ENCODE measurements around the gene TLX3. TPM values are rescaled to one million over a fixed set of nuclear protein-coding genes. Genes with fewer than 3 reads are reported as not detected.
"Not testable (repeated sequence)": the region's sequence is repeated elsewhere in the genome, so short reads cannot be mapped to it uniquely, and the experiment has no call there.

The TLX3 gene
- total and polyA plus RNA-seq, 3 donors from 2014 or later: 0.21 TPM; not detected in 2

DNA sequence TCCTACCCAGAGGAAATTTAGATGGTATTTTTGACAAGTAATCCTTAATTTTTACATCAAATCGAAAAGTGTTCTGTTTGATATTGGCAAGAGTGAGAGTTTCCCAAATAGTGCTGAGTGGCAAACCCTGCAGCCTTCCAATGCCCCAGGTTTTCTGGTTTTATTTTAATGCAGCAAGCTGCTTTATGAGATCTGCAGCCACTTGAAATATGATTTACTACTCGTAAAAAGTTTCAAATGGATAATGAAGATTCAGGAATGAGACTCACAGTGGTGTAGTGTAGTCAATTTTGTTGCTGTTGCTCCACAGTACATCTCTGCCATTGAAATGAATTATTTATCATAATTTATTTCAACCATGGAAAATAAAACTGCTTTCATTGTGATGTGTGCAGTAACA, 23.6 kb upstream of the TLX3 start:
- Histone ChIP-seq H3K36me3 (ENCODE audit: low read depth, missing control alignments) (no peaks in the 10 kb centered on the region), H3K9me3 (no peaks in the 10 kb centered on the region), H3K4me1 (no peaks in the 10 kb centered on the region), H3K27ac (no peak overlapping the region), H3K4me3 (no peak overlapping the region), H3K27me3 (no peaks in the 10 kb centered on the region)
- TF ChIP-seq, protein P1, sequence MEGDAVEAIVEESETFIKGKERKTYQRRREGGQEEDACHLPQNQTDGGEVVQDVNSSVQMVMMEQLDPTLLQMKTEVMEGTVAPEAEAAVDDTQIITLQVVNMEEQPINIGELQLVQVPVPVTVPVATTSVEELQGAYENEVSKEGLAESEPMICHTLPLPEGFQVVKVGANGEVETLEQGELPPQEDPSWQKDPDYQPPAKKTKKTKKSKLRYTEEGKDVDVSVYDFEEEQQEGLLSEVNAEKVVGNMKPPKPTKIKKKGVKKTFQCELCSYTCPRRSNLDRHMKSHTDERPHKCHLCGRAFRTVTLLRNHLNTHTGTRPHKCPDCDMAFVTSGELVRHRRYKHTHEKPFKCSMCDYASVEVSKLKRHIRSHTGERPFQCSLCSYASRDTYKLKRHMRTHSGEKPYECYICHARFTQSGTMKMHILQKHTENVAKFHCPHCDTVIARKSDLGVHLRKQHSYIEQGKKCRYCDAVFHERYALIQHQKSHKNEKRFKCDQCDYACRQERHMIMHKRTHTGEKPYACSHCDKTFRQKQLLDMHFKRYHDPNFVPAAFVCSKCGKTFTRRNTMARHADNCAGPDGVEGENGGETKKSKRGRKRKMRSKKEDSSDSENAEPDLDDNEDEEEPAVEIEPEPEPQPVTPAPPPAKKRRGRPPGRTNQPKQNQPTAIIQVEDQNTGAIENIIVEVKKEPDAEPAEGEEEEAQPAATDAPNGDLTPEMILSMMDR (IDR thresholded peaks at IDR 0.05): no peak
- TF ChIP-seq POLR2A (IDR thresholded peaks at IDR 0.05): no peak
- no peak for DNase-seq
- intact Hi-C loops (cut with DNase I; ENCODE audit: low total_unique reads): no loop called here
- WGBS, 2 donors: 72 to 92% methylated on average over 2 of the region's 2 CpGs

DNA sequence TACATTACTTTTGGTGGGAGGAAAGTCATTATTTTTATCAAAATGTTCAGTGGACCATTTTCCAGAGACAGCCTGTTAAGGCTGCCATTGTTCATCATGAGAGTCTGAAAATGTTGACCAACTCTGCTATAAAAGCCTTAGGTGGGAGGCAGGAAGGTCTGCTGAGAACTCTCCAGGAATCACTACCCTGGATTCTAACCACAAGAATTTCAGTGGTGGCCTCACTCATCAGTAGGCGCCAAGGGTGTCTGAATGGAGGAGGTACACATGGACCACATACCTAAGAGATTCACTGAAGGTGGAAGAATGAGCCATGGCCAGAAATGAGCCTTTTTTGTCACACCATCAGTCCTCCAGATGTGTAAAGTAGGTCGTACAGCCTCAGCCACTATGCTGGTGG, 21.0 kb upstream of the TLX3 start:
- 90 to 100% methylated on average over 1 to 2 of the region's 2 CpGs for WGBS, 2 donors
- no peaks in the 10 kb centered on the region for H3K27me3 ChIP-seq
- H3K4me1 ChIP-seq: no peaks in the 10 kb centered on the region
- intact Hi-C loops (cut with DNase I; ENCODE audit: low total_unique reads): no loop called here
- H3K27ac ChIP-seq: no peak overlapping the region
- TF ChIP-seq, protein P1 (IDR thresholded peaks at IDR 0.05): no peak
- no peak for TF ChIP-seq POLR2A (IDR thresholded peaks at IDR 0.05)
- H3K36me3 ChIP-seq (ENCODE audit: low read depth, missing control alignments): no peaks in the 10 kb centered on the region
- no peak overlapping the region for H3K4me3 ChIP-seq
- H3K9me3 ChIP-seq: no peaks in the 10 kb centered on the region
- DNase-seq: no peak

DNA sequence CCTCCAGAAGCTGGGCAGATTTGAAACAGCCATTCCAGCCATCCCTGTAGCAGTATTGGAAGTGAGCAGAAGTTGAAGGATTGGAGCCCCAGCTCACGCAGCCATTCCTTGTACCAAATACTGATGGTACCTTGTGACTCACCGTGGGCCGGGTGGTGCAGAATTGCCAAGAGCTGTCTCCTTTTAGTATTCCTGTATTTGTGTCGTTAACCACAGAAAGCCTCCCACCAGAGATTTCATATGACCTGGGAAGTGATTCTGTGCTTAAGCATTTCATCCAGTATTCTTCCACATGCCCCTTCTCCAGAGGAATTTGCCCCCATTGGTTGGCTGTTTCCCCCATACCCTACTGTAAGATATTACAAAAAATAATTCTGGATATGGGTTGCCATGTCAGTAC, 17.7 kb upstream of the TLX3 start:
- Histone ChIP-seq H3K27ac (no peak overlapping the region), H3K9me3 (no peaks in the 10 kb centered on the region), H3K4me3 (no peak overlapping the region), H3K36me3 (ENCODE audit: low read depth, missing control alignments) (no peaks in the 10 kb centered on the region), H3K4me1 (no peaks in the 10 kb centered on the region), H3K27me3 (no peaks in the 10 kb centered on the region)
- intact Hi-C loops (cut with DNase I; ENCODE audit: low total_unique reads): no loop called here
- no peak for DNase-seq
- TF ChIP-seq, protein P1 (IDR thresholded peaks at IDR 0.05): no peak
- no peak for TF ChIP-seq POLR2A (IDR thresholded peaks at IDR 0.05)
- 84 to 97% methylated on average over 4 of the region's 4 CpGs for WGBS, 2 donors

DNA sequence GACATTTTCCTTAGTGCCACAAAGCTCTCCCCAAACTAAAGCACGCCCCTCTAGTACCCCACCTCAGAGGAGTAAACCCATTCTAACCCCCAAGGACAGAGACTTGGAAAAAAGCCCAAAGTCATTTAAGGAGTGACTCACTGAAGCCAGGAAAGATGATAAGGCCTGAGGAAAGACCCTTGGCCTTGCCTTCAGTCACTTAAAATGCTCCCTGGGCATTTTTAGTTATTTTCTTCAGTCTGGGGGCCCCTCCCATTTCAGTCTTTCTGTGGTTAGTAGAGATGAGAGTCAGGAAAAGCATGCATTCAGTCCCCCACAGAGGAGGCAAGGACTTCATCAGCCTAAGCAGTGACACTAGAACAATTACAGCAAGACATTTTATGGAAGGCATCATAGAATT, 13.7 kb upstream of the TLX3 start:
- H3K9me3 ChIP-seq: no peaks in the 10 kb centered on the region
- 46 to 70% methylated on average over 1 of the region's 1 CpG for WGBS, 2 donors
- peaks cover 8% of the 10 kb centered on the region for H3K4me1 ChIP-seq
- TF ChIP-seq, protein P1 (IDR thresholded peaks at IDR 0.05): no peak
- TF ChIP-seq POLR2A (IDR thresholded peaks at IDR 0.05): no peak
- no peak for DNase-seq
- H3K27ac ChIP-seq: no peak overlapping the region
- intact Hi-C loops (cut with DNase I; ENCODE audit: low total_unique reads): no loop called here
- no peaks in the 10 kb centered on the region for H3K27me3 ChIP-seq
- H3K4me3 ChIP-seq: no peak overlapping the region
- no peaks in the 10 kb centered on the region for H3K36me3 ChIP-seq (ENCODE audit: low read depth, missing control alignments)

DNA sequence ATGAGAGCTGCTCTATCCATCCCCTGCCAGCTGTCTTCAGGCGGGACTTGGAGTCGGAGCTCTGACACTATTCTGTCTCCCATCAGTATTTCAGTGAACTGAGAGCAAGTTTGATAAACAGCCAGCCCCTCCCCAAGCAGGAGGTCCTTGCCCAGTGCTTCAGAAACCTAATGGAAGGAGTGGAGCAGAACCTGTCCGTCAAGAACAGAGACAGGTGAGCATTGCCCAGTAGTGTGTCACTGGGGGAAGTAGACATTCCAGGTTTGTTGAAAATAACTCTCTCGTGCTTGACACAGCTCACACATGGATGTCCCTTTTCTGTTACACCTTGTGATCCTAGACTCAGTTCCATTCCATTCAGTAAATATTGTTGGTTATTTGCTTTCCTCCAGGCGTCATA, 13.2 kb upstream of the TLX3 start:
- no peaks in the 10 kb centered on the region for H3K36me3 ChIP-seq (ENCODE audit: low read depth, missing control alignments)
- H3K4me1 ChIP-seq: peaks cover 9% of the 10 kb centered on the region
- H3K9me3 ChIP-seq: no peaks in the 10 kb centered on the region
- no peak for DNase-seq
- H3K27me3 ChIP-seq: no peaks in the 10 kb centered on the region
- intact Hi-C loops (cut with DNase I; ENCODE audit: low total_unique reads): no loop called here
- no peak overlapping the region for H3K27ac ChIP-seq
- TF ChIP-seq POLR2A (IDR thresholded peaks at IDR 0.05): no peak
- TF ChIP-seq, protein P1 (IDR thresholded peaks at IDR 0.05): no peak
- WGBS, 2 donors: 87 to 89% methylated on average over 5 of the region's 5 CpGs
- H3K4me3 ChIP-seq: no peak overlapping the region

DNA sequence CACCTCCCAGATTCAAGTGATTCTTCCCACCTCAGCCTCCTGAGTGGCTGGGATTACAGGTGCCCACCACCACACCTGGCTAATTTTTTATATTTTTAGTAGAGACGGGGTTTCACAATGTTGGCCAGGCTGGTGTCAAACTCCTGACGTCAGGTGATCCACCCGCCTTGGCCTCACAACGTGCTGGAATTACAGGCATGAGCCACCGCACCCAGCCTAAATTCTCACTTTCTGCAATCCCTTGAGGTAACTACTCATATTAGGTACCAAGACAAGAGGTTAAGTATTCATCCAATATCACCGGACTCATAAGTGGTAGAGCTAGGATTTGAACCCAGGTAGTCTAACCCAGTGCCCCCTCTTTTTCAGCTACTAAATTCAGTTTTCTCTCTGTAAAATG, 11.1 kb upstream of the TLX3 start:
- DNase-seq; H3K36me3 ChIP-seq (ENCODE audit: low read depth, missing control alignments); H3K9me3 ChIP-seq; H3K4me1 ChIP-seq; intact Hi-C loops (cut with DNase I; ENCODE audit: low total_unique reads); H3K27ac ChIP-seq; H3K4me3 ChIP-seq; H3K27me3 ChIP-seq: not testable (repeated sequence)
- 79 to 97% methylated on average over 6 of the region's 6 CpGs for WGBS, 2 donors
